BJ (cell line): ENCODE results near the gene CRB1. TPM values are rescaled to one million over a fixed set of nuclear protein-coding genes. Genes with fewer than 3 reads are reported as not detected.
"Not testable (repeated sequence)": the region's sequence is repeated elsewhere in the genome, so short reads cannot be mapped to it uniquely, and the experiment has no call there.

Experiments
- CTCF ChIA-PET: fragments of 350-600 bp; formaldehyde crosslinking; extraction: SDS; loops from one replicate; lab custom pipeline; 2021; ENCODE audit warnings: antibody characterized with exemption, inconsistent platforms; lab: Yijun Ruan, JAX
- POLR2A ChIA-PET: fragments of 300-600 bp; sonication (Branson Sonifier 250); formaldehyde crosslinking; extraction: SDS; loops from one replicate; lab custom pipeline; 2021; ENCODE audit warnings: antibody characterized with exemption; lab: Charles Lee
- DNase-seq: peaks from one replicate; pipeline ENCODE4 v3.0.0-alpha.2; 2011; ENCODE audit warnings: low read depth
- H3K27me3 ChIP-seq: 2 replicates; pipeline ENCODE4 v1.6.0; 2011; ENCODE audit warnings: low read length; ENCODE audit not compliant: control insufficient read depth, insufficient read depth
- H3K36me3 ChIP-seq: 2 replicates; pipeline ENCODE4 v1.5.1; 2011; ENCODE audit warnings: low read length; ENCODE audit not compliant: control insufficient read depth, insufficient read depth
- H3K4me3 ChIP-seq: 2 replicates; pipeline ENCODE4 v1.5.1; 2011; ENCODE audit warnings: low read depth, mild to moderate bottlenecking, control low read depth, low read length
- CTCF ChIP-seq: IDR thresholded peaks from 2 replicates; pipeline ENCODE4 v1.5.1; 2011; ENCODE audit warnings: low read depth, mild to moderate bottlenecking, control low read depth, inconsistent platforms, low read length, moderate library complexity; ENCODE audit not compliant: insufficient read depth
- polyA plus RNA-seq: library from polyadenylated mRNA; depleted of rRNA; stranded (reverse); fragments of >200 nt; gene quantifications from 2 replicates; pipeline ENCODE4 v1.2.3, GENCODE V29; 2011

The CRB1 gene
- polyA plus RNA-seq, 1 experiment, result 0.06 TPM

- ChIA-PET CTCF (no interaction called here), POLR2A (no interaction called here)
- DNase-seq, result no peak
- H3K4me3 ChIP-seq, result no peak overlapping the region
- TF ChIP-seq CTCF, result no peak
- H3K27me3 ChIP-seq, result no peaks in the 10 kb centered on the region
- H3K36me3 ChIP-seq, result no peaks in the 10 kb centered on the region
Measured at GRCh38 chr1:197486946-197487345, 218.9 kb downstream of the CRB1 start.

GRCh38 chr1:197491505-197491904 is 223.5 kb downstream of the CRB1 start:
- H3K4me3 ChIP-seq, H3K27me3 ChIP-seq, H3K36me3 ChIP-seq, CTCF ChIA-PET, DNase-seq, POLR2A ChIA-PET: not testable (repeated sequence)

- TF ChIP-seq CTCF, result no peak
- CTCF ChIA-PET, result interaction anchor here (1.0 kb wide), 1 partner anchor 11 kb away, joined by 3 read pairs; no protein-coding TSS in a partner anchor
- Histone ChIP-seq H3K36me3 (no peaks in the 10 kb centered on the region), H3K27me3 (no peaks in the 10 kb centered on the region), H3K4me3 (no peak overlapping the region)
- no peak for DNase-seq
- POLR2A ChIA-PET, result no interaction called here
Measured at GRCh38 chr1:197496722-197497121, 228.7 kb downstream of the CRB1 start.

GRCh38 chr1:197510691-197511378 is 242.8 kb downstream of the CRB1 start:
- TF ChIP-seq CTCF, result no peak
- H3K36me3 ChIP-seq, result no peaks in the 10 kb centered on the region
- H3K4me3 ChIP-seq, result no peak overlapping the region
- ChIA-PET POLR2A (interaction anchor here (0.7 kb wide), 1 partner anchor 1830 kb away, joined by 3 read pairs; no protein-coding TSS in a partner anchor), CTCF (interaction anchor here (0.6 to 2.9 kb wide), 3 partner anchors 8 to 813 kb away, joined by 3 to 19 read pairs (median 3); no protein-coding TSS in a partner anchor)
- H3K27me3 ChIP-seq, result no peaks in the 10 kb centered on the region
- DNase-seq, result no peak

GRCh38 chr1:197515421-197515820 is 247.4 kb downstream of the CRB1 start:
- CTCF ChIA-PET, result no interaction called here

More at GRCh38 chr1:197515421-197515820, 247.4 kb downstream of the CRB1 start:
- no peak for DNase-seq
- POLR2A ChIA-PET, result no interaction called here
- no peak for TF ChIP-seq CTCF
- Histone ChIP-seq H3K36me3 (no peaks in the 10 kb centered on the region), H3K27me3 (no peaks in the 10 kb centered on the region), H3K4me3 (no peak overlapping the region)
